NCI-H524 treated with DMSO at 0.1 percent for 48 hours (cell line): ENCODE results near the gene IGF2BP3.
"Not testable (repeated sequence)": the region's sequence is repeated elsewhere in the genome, so short reads cannot be mapped to it uniquely, and the experiment has no call there.

ENCODE experiments used
- DNase-seq: peaks from one replicate; lab custom pipeline; 2025; lab: John Stamatoyannopoulos, UW

The IGF2BP3 gene

DNA sequence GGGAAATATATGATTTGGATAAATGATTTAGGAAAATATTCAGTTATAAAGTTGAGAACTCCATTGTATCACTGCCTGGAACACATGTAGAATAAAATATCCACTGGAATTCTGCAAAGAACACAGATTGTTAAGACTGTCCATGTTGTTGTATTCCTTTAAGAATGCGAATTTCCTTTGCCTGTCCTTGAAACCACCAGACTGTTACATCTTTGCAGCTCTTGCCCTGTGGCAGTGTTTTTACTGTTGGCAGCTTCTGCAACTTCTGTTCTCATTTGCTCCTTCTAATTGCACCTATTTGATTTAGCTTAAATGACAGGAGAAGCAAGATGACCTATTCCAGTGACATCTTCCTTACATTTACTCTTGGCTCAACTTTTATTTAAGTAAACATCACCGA is 131.4 kb downstream of the IGF2BP3 start:
- DNase-seq = no peak

DNA sequence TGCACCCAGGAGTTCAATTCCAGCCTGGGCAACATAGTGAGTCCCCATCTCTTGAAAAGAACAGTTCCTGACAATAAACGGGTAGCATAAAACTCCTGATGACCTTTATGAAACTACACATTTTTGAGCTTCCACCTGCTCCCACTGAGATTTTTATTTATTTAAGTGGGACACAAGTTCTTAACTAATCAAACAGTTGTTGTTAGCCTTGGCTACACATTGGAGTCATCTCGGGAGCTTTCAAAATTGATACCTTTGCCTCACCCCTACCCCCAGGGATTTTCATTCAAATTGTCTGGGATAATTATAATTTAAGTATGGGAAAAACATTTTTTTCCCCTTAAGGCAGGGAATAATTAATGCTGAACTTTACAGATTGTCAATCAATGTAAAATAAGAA is 131.9 kb downstream of the IGF2BP3 start:
- DNase-seq = no peak

DNA sequence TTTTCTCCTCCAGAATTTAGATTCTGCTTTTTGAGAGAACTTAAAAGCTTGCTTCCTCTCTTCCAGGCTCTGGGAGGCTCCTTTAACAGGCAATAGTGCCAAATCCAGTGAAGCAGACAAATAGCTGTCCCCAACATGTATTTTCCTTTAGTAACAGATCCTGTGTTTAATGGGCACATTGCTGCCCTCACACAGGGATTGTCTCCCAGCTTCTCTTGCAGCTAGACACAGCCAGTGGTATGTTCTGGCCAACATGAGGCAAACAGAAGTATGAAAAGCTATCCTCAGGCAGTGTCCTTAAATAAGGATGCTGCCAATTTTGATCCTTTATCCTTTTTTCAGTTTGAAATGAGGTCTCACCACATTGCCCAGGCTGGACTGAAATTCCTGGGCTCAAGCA is 132.9 kb downstream of the IGF2BP3 start:
- no peak for DNase-seq

DNA sequence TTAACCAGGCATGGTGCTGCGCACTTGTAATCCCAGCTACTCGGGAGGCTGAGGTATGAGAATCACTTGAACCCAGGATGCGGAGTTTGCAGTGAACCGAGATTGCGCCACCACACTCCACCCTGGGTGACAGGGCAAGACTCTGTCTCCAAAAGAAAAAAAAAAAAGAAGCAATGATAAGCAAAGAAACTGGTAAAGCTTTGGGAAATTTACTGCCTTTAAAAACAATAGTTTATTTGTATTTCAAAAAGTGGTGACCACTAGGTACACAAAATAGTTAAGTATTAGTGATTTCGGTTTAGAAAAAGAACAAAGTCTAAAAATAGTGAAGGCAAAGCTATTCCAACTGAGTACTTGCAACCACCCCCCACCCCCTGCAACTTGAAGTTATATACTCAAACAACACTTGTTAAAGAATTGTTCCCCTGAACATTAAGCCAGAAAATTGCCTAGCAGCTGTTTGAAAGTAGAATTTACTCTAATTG is 133.4 kb downstream of the IGF2BP3 start:
- DNase-seq = no peak

DNA sequence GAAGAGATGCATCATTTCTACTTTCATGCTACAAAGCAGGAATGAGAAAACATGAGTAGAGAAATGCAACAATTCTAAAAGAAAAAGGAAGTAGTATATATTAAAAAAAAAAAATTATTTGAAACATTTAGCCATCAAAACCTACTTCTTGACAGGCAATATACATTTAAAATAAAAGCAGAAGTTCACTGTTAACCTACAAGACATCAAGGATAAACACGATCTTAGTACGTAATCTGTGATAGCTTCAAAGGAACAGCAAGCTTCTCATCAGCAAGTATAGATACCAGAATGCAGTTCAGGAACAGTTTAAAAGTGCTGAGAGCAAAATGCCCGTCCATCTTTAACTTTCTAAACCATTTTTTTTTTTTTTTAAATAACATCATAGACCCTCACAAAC is 134.2 kb downstream of the IGF2BP3 start:
- DNase-seq = no peak

DNA sequence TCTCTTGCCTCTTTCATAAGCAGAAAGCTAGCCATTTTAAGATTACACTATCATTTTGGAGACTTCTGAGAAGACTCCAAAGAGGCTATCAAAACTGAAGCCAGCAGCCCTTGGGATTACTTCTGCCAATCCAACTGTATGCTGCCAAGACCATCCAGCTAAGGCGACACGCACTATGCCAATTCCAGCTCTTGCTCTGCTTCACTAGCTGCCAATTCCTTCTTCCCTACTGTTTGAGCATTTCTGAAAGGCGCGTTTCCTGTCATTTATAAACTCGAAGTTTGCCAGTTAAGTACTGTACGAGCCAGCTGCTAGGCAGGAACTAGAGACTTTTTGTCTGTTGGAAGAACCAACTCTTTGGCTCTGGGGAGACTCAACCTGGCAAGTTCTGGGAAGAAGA is 134.7 kb downstream of the IGF2BP3 start:
- no peak for DNase-seq

DNA sequence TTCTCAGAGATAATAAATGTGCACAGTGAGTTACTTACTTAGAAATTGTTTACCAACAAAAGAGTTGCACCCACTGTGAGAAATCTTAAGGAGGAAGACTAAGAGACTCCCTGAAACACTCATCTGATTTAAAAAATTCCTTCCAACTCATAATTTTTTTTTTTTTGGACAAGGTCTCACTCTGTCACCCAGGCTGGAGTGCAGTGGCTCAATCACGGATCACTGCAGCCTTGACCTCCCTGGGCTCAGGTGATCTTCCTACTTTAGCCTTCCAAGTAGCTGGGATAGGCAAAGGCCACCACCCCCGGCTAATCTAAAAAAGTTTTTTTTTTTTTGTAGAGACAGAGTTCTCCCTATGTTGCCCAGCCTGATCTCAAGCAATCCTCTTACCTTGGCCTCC is 135.2 kb downstream of the IGF2BP3 start:
- DNase-seq = no peak

DNA sequence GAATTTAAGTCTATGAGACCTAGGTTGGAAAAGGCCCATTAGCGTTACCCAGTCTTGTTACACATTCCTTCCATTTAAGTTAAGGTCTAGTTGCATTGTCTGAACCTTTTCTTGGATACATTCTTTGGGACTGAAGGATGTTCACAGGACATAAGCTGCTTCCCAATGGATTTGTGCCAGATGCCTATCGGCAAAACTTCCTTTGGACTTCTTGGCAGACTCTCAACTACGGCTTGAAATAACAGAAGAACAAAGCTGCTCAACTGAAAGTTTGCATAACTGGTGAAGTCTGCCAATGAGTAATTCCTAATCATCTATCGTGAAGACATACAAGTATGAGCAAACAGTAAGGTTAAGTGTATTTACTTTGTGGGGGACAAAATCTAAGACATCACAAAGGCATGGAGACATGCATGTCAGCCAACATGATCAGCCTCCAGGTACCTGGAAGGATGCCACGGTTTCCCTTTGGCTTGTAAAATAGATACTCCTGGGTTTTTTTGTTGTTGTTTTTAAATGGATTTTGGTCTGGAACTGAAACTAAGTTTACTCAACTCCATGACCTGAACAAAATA is 135.7 kb downstream of the IGF2BP3 start:
- DNase-seq = no peak

DNA sequence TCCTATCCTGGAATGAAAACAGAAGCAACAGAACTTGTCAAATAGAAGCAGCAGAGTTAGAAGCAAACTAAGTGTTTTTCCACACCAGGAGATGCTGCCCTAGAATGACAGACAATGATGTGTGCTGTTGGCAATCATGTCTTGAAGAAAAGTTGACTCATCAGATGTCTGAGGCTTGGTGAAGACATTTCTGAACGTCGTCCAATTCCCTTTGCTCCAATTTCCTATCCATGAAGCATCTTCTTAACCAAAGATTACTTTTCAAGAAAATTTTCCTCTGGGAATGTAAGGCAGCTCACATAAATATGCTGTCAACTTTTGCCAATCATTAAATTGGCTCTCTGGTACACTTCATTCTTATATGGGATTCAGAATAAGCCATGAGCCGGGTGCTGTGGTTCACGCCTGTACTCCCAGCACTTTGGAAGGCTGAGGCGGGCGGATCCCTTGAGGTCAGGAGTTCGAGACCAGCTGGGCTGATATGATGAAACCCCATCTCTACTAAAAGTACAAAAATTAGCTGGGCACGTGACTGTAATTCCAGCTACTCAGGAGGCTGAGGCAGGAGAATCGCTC is 136.5 kb downstream of the IGF2BP3 start:
- DNase-seq = no peak

DNA sequence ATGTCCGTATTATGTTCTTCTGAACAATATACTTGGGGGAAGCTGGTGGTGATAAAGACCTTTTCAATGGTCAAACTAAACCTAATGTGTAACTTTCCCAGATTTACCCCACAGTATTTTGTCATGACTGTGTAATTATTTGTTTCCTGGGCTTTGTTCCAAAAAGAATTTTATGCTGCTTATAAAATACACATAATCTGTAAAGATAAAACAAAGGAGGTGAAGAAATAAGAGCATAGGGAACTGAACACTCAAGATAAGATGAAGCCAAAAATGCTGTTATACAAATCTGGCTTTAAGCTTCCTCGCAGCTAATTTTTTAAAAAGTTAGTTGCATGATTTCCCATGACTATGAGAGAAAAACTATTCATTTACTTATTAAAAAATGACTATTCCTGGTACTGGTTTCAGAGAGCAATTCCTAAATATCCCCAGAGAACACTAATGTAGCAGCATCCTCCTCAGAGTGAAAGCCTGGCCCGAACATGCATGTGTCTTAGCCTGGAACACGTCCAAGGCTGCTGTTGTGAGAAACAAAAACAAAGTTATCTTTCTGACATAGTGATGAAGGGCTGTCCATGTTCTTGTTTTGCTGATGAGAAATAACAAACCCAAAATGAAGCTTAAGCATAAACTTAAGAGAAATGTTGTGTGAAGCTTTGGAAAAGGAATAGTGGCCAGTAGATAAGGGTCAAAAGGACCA is 137.2 kb downstream of the IGF2BP3 start:
- DNase-seq = no peak

DNA sequence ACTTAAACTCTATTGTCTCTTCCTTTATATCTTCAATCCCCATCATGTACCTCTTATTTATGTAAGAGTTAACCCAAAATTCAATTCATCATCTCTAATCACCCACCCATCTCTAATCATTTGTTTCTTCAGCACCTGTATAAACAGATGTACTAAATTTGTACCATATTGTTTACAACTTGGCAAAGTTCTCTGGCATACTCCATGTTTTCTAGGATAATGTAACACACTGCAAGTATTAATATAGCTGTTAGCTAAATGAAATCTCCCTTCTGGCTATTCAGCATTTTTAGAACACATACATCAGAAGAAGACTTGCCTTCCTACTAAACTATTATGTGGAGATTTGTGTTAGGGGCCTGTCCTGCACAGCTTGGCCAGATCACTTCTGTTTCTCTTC is 138.1 kb downstream of the IGF2BP3 start:
- DNase-seq = no peak

DNA sequence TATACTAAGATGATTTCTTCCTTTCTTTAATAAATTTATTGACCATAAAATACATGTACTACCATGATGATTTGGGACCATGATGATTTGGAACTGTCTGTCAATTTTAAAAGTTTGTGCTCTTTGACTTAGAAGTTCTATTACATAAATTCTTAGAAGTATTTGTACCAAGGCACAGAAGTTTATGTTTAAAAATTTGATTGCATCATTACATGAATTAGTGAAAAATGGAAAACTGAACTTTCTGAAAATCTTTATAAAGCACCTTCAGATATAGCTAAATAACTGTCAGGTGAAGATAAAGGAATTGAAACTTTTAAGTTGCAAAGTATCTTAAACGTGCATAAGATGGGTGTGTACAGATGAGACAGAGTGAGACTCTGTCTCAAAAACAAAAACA is 139.2 kb downstream of the IGF2BP3 start:
- DNase-seq = no peak

DNA sequence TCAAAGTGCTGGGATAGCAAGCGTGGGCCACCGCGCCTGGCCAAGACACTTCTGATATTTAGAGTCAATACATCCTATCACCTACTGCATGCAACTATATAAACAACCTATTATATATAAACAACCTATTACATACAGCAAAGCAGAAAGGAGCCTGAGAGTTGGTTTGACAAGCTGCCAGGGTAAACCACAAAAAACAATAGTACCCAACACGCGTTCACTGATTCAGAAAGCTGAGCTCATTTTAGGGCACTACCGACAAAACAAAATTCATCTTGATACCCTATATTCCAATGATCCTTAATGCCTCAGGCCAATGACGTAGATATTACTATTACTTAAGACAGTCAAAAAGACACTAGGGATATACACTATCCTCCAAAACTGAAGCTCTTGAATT is 154.9 kb downstream of the IGF2BP3 start:
- no peak for DNase-seq

DNA sequence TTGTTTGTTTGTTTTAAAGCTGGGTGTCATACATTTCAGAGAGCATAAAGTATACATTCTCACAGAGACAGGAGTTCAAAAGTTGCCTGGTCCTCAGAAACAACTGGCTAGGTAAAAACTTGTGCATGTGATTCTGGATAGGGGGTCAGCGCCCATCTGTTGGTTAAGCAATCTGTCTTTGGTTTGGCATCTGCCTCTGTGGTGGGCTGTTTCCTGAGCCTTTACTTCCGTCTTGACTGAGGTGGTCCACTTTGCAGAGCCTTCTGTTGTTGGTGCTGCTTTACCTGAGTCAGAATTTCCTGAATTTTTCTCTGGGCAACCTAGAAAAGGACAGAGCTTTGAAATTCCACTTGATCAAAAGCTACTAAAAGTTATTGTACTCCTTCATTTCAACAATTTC is 158.2 kb downstream of the IGF2BP3 start:
- not testable (repeated sequence) for DNase-seq

DNA sequence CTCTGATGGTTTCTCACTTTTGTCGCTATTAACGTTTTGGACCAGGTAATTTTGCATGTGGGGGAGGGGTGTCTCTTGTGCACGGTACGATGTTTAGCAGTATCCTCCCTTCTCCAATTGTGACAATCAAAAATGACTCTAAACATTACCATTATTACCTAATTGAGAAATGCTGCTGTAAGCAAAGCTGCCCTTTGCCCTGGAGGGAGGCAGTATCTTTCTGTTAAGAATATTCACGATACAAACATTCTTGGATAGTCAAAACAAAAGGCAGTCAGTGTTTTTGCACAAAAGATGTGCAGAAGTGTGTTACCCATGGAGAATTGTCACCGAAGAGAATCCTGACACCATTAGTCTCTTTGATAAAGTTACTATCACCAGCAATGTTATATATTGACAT is 161.5 kb downstream of the IGF2BP3 start:
- DNase-seq = no peak

DNA sequence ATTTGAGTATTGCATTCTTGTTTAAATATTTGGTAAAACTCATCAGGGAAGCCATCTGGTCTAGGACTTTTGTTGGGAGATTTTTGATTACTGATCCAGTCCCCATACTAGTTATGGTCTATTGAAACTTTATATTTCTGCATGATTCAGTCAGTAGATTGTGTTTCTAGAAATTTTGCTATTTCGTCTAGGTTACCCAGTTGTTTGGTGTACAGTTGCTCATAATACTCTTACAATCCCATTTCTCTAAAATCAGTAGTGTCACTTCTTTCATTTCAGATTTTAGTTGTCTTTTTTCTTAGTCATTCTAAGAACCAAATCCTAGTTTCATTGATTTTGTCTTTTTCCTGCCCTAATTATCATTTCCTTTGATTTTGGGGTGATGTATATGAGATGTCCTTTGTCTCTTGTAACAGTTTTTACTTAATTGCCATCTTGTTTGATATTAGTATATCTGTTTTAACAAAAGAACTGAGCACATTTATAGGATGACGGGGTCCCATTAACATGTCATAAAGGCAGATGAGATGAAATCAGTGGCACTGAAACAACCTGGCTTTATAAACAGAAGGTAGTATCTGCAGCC is 163.3 kb downstream of the IGF2BP3 start:
- DNase-seq = no peak

DNA sequence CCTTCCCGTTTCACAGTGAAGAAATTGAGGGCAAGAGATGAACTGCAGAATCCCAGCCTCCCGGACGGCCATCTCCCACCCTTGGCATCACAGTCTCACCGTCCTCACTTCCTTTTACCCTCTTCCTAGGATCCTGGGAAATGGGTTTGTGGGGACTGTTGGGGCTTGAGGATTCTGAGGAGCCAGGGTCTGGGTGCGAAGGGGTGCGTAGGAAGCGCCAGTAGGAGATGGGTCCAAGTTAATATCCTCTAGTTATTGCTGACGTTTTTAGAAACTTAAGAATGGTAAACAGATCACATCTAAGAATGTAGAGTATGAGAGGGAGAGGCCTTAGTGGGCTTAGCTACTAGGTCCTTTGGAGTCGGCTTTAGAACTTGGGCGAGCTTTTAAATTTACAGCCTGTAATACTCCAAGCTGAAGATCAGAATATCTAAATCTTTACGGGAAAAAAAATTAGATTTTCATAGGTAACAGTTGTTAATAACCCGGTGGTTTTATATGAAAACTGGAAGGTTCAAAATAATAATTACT is 170.5 kb downstream of the IGF2BP3 start:
- no peak for DNase-seq

DNA sequence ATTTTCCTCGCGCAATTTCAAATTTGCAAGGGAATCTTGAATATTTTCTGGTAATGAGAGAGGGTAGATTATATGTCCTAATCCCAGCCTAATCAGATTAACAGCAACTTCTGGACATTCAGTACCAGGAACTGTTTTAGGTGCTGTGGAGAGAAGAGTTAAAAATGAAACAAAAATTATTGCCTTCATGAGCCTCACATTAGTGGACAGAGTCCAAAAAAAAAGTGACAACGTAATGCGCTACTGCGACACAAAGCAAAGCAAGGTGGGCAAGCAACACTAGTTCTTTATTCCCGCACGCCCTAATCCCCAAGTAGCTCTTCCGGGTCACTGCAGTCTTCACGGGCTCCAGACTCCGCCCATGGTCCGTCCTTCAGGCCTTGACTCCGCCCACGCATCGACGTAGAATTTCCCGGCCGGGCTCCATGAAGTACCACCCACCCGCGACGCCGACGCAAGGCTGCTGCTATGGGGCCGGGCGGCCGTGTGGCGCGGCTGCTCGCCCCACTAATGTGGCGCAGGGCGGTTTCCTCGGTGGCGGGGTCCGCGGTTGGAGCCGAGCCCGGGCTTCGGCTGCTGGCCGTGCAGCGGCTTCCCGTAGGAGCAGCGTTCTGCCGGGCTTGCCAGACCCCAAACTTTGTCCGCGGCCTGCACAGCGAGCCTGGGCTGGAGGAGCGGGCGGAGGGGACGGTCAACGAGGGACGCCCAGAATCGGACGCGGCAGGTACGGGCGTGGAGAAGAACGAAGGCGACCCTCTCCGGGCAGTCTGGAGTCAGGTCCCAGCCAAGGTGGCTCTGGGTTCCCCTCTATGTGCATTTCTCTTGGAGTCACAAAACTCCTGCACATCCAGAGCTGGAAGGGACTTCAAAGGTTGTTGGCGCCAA is 171.2 kb downstream of the IGF2BP3 start, which contains the start of gene MALSU1:
MALSU1 (plus strand) TSS at position 455 of the 885 bp plus-strand sequence; CDS start at position 469, 14 bp downstream.
- peak; percentile 84 for DNase-seq

DNA sequence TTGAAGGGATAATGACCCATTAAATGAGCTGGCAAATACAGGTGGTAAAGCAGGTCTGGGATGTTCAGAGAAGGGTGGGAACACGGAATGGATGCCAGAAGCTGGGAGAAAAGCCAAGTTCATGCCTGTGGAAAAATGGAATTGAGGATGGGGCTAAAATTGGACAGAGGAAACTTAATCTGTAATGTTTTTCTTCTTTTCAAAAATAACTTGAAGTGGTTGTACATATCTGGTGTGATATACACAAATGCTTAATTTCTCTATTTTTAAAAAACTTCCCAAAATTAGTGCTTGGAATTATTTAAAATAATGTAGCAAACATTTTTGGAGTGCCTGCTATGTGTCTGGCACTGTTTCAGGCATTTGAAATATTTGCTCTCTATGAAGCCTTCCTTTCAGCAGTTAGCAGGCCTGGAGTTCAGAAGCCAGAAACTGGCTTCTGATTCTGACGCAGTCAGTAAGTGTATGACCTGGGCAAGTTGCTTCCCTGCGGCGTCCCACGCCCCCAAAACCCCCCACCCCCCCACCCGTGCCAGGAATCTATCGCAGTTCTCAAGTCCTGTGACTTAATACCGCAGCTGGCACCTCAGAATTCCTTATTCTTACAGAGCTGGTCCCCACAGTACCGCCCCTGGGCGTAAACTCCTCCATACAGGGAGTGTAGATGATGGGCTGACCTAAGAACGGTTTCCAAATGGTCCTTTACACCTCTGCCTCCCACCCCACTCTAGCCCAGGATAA is 172.0 kb downstream of the IGF2BP3 start:
- no peak for DNase-seq

DNA sequence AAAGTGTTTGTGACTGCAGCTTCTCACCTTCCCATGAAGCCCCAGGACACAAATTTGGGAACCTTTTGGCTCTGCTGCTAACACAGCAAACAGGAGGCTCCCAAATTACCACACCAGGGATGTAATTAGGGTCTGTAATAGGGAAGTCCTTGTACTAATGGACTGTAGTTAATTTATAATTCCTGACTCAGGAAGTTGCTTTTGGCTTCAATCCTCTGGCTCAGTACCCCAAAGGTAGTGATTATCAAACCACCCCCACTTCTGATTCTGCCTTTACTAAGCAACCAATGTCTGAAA is 174.9 kb downstream of the IGF2BP3 start:
- DNase-seq = no peak
